HEK293 (cell line): Measurements from ENCODE around the gene CHST15.

ENCODE experiments used
- CTCF ChIA-PET: fragments of 350-600 bp; formaldehyde crosslinking; extraction: SDS; loops from one replicate; lab custom pipeline; 2021; ENCODE audit warnings: antibody characterized with exemption; lab: Yijun Ruan, JAX
- POLR2A ChIA-PET: fragments of 300-600 bp; formaldehyde crosslinking; extraction: SDS; loops from one replicate; lab custom pipeline; 2020; ENCODE audit warnings: antibody characterized with exemption, inconsistent platforms; lab: Yijun Ruan, JAX
- H3K27ac ChIP-seq: fragments of 200-500 bp; sonication (Bioruptor generic); 2 replicates; pipeline ENCODE4 v1.5.1; 2014; ENCODE audit warnings: low read depth, low read length, control low read depth, inconsistent platforms; ENCODE audit errors: extremely low read depth
- H3K36me3 ChIP-seq, 2 experiments: fragments of 200-500 bp in 1 of 2; sonication (Bioruptor generic) in 1 of 2; 1 replicate in 1 of 2; 2 replicates in 1 of 2; pipeline ENCODE4 v1.5.1; 2014 to 2017; ENCODE audit warnings: inconsistent platforms in 2 of 2, low read length in 2 of 2; ENCODE audit not compliant: control insufficient read depth in 2 of 2, insufficient read depth in 1 of 2
- H3K4me1 ChIP-seq: fragments of 200-500 bp; sonication (Bioruptor generic); 2 replicates; pipeline ENCODE4 v1.5.1; 2014; ENCODE audit warnings: mild to moderate bottlenecking, low read length, inconsistent platforms; ENCODE audit not compliant: control insufficient read depth, insufficient read depth
- H3K4me3 ChIP-seq: 2 replicates; pipeline ENCODE4 v1.5.1; 2011; ENCODE audit warnings: low read depth, mild to moderate bottlenecking, control low read depth, low read length, moderate library complexity
- H3K9me3 ChIP-seq: fragments of 200-500 bp; sonication (Bioruptor generic); 2 replicates; pipeline ENCODE4 v1.5.1; 2014; ENCODE audit warnings: low read depth, low read length, inconsistent platforms; ENCODE audit not compliant: control insufficient read depth, insufficient read depth
- CTCF ChIP-seq: fragments of 450-650 bp; formaldehyde crosslinking; IDR thresholded peaks from 2 replicates; pipeline ENCODE4 v1.5.1; 2016; ENCODE audit warnings: missing biosample characterization, missing genetic modification characterization
- FEZF1 ChIP-seq: fragments of 450-650 bp; formaldehyde crosslinking; IDR thresholded peaks from 2 replicates; pipeline ENCODE4 v1.5.1; 2016; ENCODE audit warnings: missing biosample characterization, missing genetic modification characterization
- GLI2 ChIP-seq: fragments of 450-650 bp; formaldehyde crosslinking; IDR thresholded peaks from 2 replicates; pipeline ENCODE4; 2017; ENCODE audit warnings: missing biosample characterization, missing genetic modification characterization, low read depth, borderline replicate concordance
- HOXC10 ChIP-seq: sonication (generic); formaldehyde crosslinking; IDR thresholded peaks from 2 replicates; pipeline ENCODE4 v1.8.1; 2023; ENCODE audit warnings: mild to moderate bottlenecking, missing genetic modification reagents
- KLF17 ChIP-seq: fragments of 450-650 bp; formaldehyde crosslinking; IDR thresholded peaks from 2 replicates; pipeline ENCODE4 v1.5.1; 2016; ENCODE audit warnings: missing biosample characterization, missing genetic modification characterization
- PRDM2 ChIP-seq: fragments of 450-650 bp; formaldehyde crosslinking; IDR thresholded peaks from 2 replicates; pipeline ENCODE4 v1.5.1; 2016; ENCODE audit warnings: missing biosample characterization, missing genetic modification characterization, borderline replicate concordance
- TCF7L2 ChIP-seq: IDR thresholded peaks from 2 replicates; pipeline ENCODE4 v1.6.1; 2011; ENCODE audit warnings: low read depth, mild to moderate bottlenecking, inconsistent platforms, low read length, moderate library complexity, borderline replicate concordance
- ZIC2 ChIP-seq: fragments of 450-650 bp; formaldehyde crosslinking; IDR thresholded peaks from 2 replicates; pipeline ENCODE4 v1.5.1; 2016; ENCODE audit warnings: missing biosample characterization, missing genetic modification characterization
- ZNF311 ChIP-seq: fragments of 450-650 bp; formaldehyde crosslinking; IDR thresholded peaks from 2 replicates; pipeline ENCODE4 v1.5.1; 2017; ENCODE audit warnings: missing biosample characterization, missing genetic modification characterization, borderline replicate concordance
- ZNF362 ChIP-seq: fragments of 450-650 bp; formaldehyde crosslinking; IDR thresholded peaks from 2 replicates; pipeline ENCODE4 v1.5.1; 2016; ENCODE audit warnings: missing biosample characterization, missing genetic modification characterization
- ZNF416 ChIP-seq: fragments of 450-650 bp; formaldehyde crosslinking; IDR thresholded peaks from 2 replicates; pipeline ENCODE4 v1.5.1; 2016; ENCODE audit warnings: missing biosample characterization, missing genetic modification characterization
- ZNF423 ChIP-seq: fragments of 450-650 bp; formaldehyde crosslinking; IDR thresholded peaks from 2 replicates; pipeline ENCODE4 v1.5.1; 2016; ENCODE audit warnings: missing biosample characterization, missing genetic modification characterization
- ZNF488 ChIP-seq: fragments of 450-650 bp; formaldehyde crosslinking; IDR thresholded peaks from 2 replicates; pipeline ENCODE4 v1.5.1; 2016; ENCODE audit warnings: missing biosample characterization, missing genetic modification characterization
- ZNF513 ChIP-seq: fragments of 450-650 bp; IDR thresholded peaks from 2 replicates; pipeline ENCODE4 v1.5.1; 2018; ENCODE audit warnings: missing biosample characterization, missing genetic modification characterization
- ZNF549 ChIP-seq: fragments of 450-650 bp; IDR thresholded peaks from 2 replicates; pipeline ENCODE4 v1.5.1; 2018; ENCODE audit warnings: missing biosample characterization, missing genetic modification characterization, mild to moderate bottlenecking, inconsistent platforms, moderate library complexity
- ZNF600 ChIP-seq: fragments of 450-650 bp; formaldehyde crosslinking; IDR thresholded peaks from 2 replicates; pipeline ENCODE4 v1.5.1; 2016; ENCODE audit warnings: missing biosample characterization, missing genetic modification characterization
- ZNF792 ChIP-seq: fragments of 450-650 bp; formaldehyde crosslinking; IDR thresholded peaks from 2 replicates; pipeline ENCODE4 v1.5.1; 2016; ENCODE audit warnings: missing biosample characterization, missing genetic modification characterization

CHST15 gene

GRCh38 chr10:124017729-124018128, 75.7 kb downstream of the CHST15 start (continued):
- TF ChIP-seq ZNF311 = no peak
- no peak for TF ChIP-seq ZNF513
- no peak for TF ChIP-seq ZNF792 (tag by site-specific recombination)
- no peak for TF ChIP-seq ZNF416
- TF ChIP-seq ZNF600 (tag by site-specific recombination) = no peak
- no peak for TF ChIP-seq ZNF488
- no peak for TF ChIP-seq HOXC10 (CRISPR knock-in tag)
- TF ChIP-seq GLI2 (tag by site-specific recombination) = no peak
- TF ChIP-seq ZIC2 (tag by site-specific recombination) = no peak

- no peak overlapping the region for H3K4me3 ChIP-seq
- no peak for TF ChIP-seq ZNF423 (tag by site-specific recombination)
- TF ChIP-seq PRDM2 (tag by site-specific recombination) = no peak
- no peak for TF ChIP-seq FEZF1 (tag by site-specific recombination)
- no peak for TF ChIP-seq ZNF549
- no peak for TF ChIP-seq TCF7L2
- peak; percentile 30; the same call in 1 of the 2 replicates for TF ChIP-seq ZIC2 (tag by site-specific recombination)
- ChIA-PET CTCF (interaction anchor here (1.2 kb wide), 1 partner anchor 372 kb away, joined by 4 read pairs; no protein-coding TSS in a partner anchor), POLR2A (no interaction called here)
- H3K36me3 ChIP-seq = peaks cover 0 to 37% of the 10 kb centered on the region in 2 experiments; a peak in 1 of 3 replicates
- no peak overlapping the region for H3K27ac ChIP-seq
- H3K4me1 ChIP-seq = no peaks in the 10 kb centered on the region
- H3K9me3 ChIP-seq = no peaks in the 10 kb centered on the region
These were observed 76.5 kb downstream of the CHST15 start for GRCh38 chr10:124016804-124017375.

GRCh38 chr10:124015991-124016390, 77.4 kb downstream of the CHST15 start:
- no peak overlapping the region for H3K27ac ChIP-seq
- no peaks in the 10 kb centered on the region for H3K4me1 ChIP-seq
- ChIA-PET POLR2A (no interaction called here), CTCF (no interaction called here)
- peaks cover 0 to 45% of the 10 kb centered on the region in 2 experiments; a peak in 1 of 3 replicates for H3K36me3 ChIP-seq
- no peaks in the 10 kb centered on the region for H3K9me3 ChIP-seq
- no peak overlapping the region for H3K4me3 ChIP-seq
- TF ChIP-seq KLF17 (tag by site-specific recombination) = no peak
- no peak for TF ChIP-seq CTCF (tag by site-specific recombination)
- no peak for TF ChIP-seq ZNF362
- TF ChIP-seq TCF7L2 = no peak
